ENCODE results near the gene ACOX3. TPM values are rescaled to one million over a fixed set of nuclear protein-coding genes. Genes with fewer than 3 reads are reported as not detected.

Gene ACOX3
- total RNA-seq, 1 experiment from 2014 or later = 21.0 TPM

DNA sequence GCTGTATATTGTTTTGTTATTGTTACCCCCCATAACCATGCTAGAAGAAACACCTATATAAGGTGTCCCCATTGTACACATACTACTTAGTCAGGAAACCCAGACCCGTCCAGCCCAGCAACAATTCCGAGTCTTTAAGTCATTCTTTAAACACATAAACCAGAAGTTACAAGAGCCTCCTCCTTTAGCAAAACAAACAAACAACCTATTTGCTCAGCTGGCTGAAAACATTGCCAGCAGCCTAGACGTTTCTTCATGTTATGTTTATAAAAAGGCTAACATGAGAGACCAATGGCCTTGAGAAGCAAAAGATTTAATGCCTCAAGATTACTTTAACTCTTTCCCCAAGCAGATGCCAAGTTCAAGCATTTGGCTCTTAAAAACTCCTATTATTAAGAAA lies 1.4 kb downstream of the ACOX3 start:
- H3K27ac ChIP-seq = no peak overlapping the region; the same call in 1 of the 2 replicates
- no peaks in the 10 kb centered on the region for H3K9me2 ChIP-seq (ENCODE audit: insufficient read depth)
- H3F3A ChIP-seq (ENCODE audit: insufficient read depth, low read depth) = peaks cover 10% of the 10 kb centered on the region
- H3K4me3 ChIP-seq = peak overlapping the region; percentile 82; the same call in 1 of the 2 replicates
- H3K4me2 ChIP-seq = peak overlapping the region; percentile 95
- H3K27me3 ChIP-seq (ENCODE audit: insufficient read depth, low read depth) = no peaks in the 10 kb centered on the region
- CTCF ChIA-PET = no interaction called here
- H3K4me1 ChIP-seq (replicated peaks; ENCODE audit: insufficient read depth) = peaks cover 12% of the 10 kb centered on the region
- no peaks in the 10 kb centered on the region for H3K9me3 ChIP-seq (ENCODE audit: insufficient read depth, low read depth)
- DNase-seq = no peak
- POLR2A ChIA-PET (ENCODE audit: unreplicated experiment) = no interaction called here
- H3K36me3 ChIP-seq (ENCODE audit: low read depth) = 0 out of 2 replicates have a peak, but pooled peaks cover 3% of the 10 kb centered on the region
- H3K79me2 ChIP-seq (ENCODE audit: low read depth) = peaks cover 43% of the 10 kb centered on the region
- BruUV-seq (replicated peaks) = no TSS peak
- TF ChIP-seq CTCF (conservative IDR thresholded peaks at IDR 0.05) = no peak
- TF ChIP-seq EZH2 (IDR thresholded peaks at IDR 0.05; ENCODE audit: low read depth) = no peak
- intact Hi-C loops (cut with micrococcal nuclease; ENCODE audit: unreplicated experiment) = no loop called here
- H2AFZ ChIP-seq = no peak overlapping the region
- H4K20me1 ChIP-seq (ENCODE audit: insufficient read depth) = no peaks in the 10 kb centered on the region; the same call in 1 of the 2 replicates

GRCh38 chr4:8438743-8439142 lies 1.8 kb downstream of the ACOX3 start:
- Histone ChIP-seq H3K36me3 (ENCODE audit: low read depth) (0 out of 2 replicates have a peak, but pooled peaks cover 3% of the 10 kb centered on the region), H3K4me2 (no peak overlapping the region; the same call in 1 of the 2 replicates), H3K27me3 (ENCODE audit: insufficient read depth, low read depth) (no peaks in the 10 kb centered on the region), H3K4me3 (peak overlapping the region; percentile 82; the same call in 1 of the 2 replicates), H3K27ac (no peak overlapping the region), H3K9me2 (ENCODE audit: insufficient read depth) (no peaks in the 10 kb centered on the region), H2AFZ (no peak overlapping the region), H3K9me3 (ENCODE audit: insufficient read depth, low read depth) (no peaks in the 10 kb centered on the region), H4K20me1 (ENCODE audit: insufficient read depth) (no peaks in the 10 kb centered on the region; the same call in 1 of the 2 replicates), H3F3A (ENCODE audit: insufficient read depth, low read depth) (peaks cover 10% of the 10 kb centered on the region), H3K4me1 (replicated peaks; ENCODE audit: insufficient read depth) (peaks cover 12% of the 10 kb centered on the region), H3K79me2 (ENCODE audit: low read depth) (peaks cover 40% of the 10 kb centered on the region)
- no TSS peak for BruUV-seq (replicated peaks)
- intact Hi-C loops (cut with micrococcal nuclease; ENCODE audit: unreplicated experiment) = no loop called here
- ChIA-PET POLR2A (ENCODE audit: unreplicated experiment) (no interaction called here), CTCF (no interaction called here)
- TF ChIP-seq EZH2 (IDR thresholded peaks at IDR 0.05; ENCODE audit: low read depth) (no peak), CTCF (conservative IDR thresholded peaks at IDR 0.05) (no peak)
- DNase-seq = no peak

DNA sequence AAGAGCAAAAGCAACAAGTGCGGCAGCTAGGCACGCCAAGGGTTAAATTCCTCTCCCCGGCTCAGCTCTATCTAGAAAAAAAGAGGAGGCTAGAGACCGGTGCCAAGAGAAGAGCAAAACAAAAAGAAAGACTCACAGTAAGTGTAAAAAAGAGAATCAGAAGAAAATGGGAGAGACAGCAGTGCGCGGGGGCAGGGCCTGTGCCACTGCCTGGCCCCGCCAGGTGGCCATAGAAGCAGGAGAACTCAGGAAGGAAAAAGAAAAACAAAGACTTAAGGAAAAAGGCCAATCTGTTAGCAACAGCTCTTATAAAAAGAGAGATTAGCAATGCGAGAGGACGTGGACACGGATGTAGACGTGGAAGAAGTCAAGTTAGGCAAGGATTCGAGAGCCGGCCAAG lies 3.2 kb downstream of the ACOX3 start:
- no TSS peak for BruUV-seq (replicated peaks)
- H2AFZ ChIP-seq = no peak overlapping the region
- no peak for DNase-seq

More for the DNA sequence above, 3.2 kb downstream of the ACOX3 start:
- CTCF ChIA-PET = interaction anchor here (0.6 kb wide), 1 partner anchor 22 kb away, joined by 3 read pairs; no protein-coding TSS in a partner anchor
- Histone ChIP-seq H3F3A (ENCODE audit: insufficient read depth, low read depth) (peaks cover 10% of the 10 kb centered on the region), H3K79me2 (ENCODE audit: low read depth) (peaks cover 25% of the 10 kb centered on the region), H3K9me2 (ENCODE audit: insufficient read depth) (no peaks in the 10 kb centered on the region), H3K4me1 (replicated peaks; ENCODE audit: insufficient read depth) (peaks cover 7% of the 10 kb centered on the region), H3K9me3 (ENCODE audit: insufficient read depth, low read depth) (no peaks in the 10 kb centered on the region), H3K4me2 (no peak overlapping the region), H3K27me3 (ENCODE audit: insufficient read depth, low read depth) (no peaks in the 10 kb centered on the region), H3K27ac (no peak overlapping the region), H3K36me3 (ENCODE audit: low read depth) (0 out of 2 replicates have a peak, but pooled peaks cover 3% of the 10 kb centered on the region), H4K20me1 (ENCODE audit: insufficient read depth) (no peaks in the 10 kb centered on the region; the same call in 1 of the 2 replicates), H3K4me3 (no peak overlapping the region)
- POLR2A ChIA-PET (ENCODE audit: unreplicated experiment) = no interaction called here
- TF ChIP-seq CTCF (conservative IDR thresholded peaks at IDR 0.05) (no peak), EZH2 (IDR thresholded peaks at IDR 0.05; ENCODE audit: low read depth) (no peak)
- intact Hi-C loops (cut with micrococcal nuclease; ENCODE audit: unreplicated experiment) = no loop called here
